K562 (cell line): ENCODE results near the gene TRNAU1AP. TPM values are rescaled to one million over a fixed set of nuclear protein-coding genes. Genes with fewer than 3 reads are reported as not detected.
A peak's percentile ranks its signal among the peaks of the same experiment; 100 is the strongest.

Source experiments
- CHCHD3 ChIP-seq: fragments of 250-450 bp; sonication (Bioruptor Pico); IDR thresholded peaks from 2 replicates; pipeline ENCODE4 v2.1.2; 2022; ENCODE audit warnings: mild to moderate bottlenecking
- FOXA3 ChIP-seq, 2 experiments: fragments of 450-650 bp in 1 of 2; sonication (generic) in 1 of 2; formaldehyde crosslinking; IDR thresholded peaks in 1 of 2; conservative IDR thresholded peaks in 1 of 2; 2 replicates each; pipeline versions ENCODE4 v1.4.0 to v1.8.0; 2020 to 2022; ENCODE audit warnings: mild to moderate bottlenecking in 2 of 2, missing genetic modification reagents in 1 of 2
- FOXK2 ChIP-seq, 2 experiments: fragments of 450-650 bp; IDR thresholded peaks in 1 of 2; conservative IDR thresholded peaks in 1 of 2; 2 replicates each; pipeline ENCODE4 v1.6.1; 2016; ENCODE audit warnings: low read depth in 2 of 2, mild to moderate bottlenecking in 1 of 2
- GTF2A2 ChIP-seq: IDR thresholded peaks from 2 replicates; pipeline ENCODE4 v1.6.1; 2016; ENCODE audit warnings: mild to moderate bottlenecking, missing genetic modification characterization, missing compliant biosample characterization
- GTF2E2 ChIP-seq: fragments of 200-800 bp; sonication (Bioruptor generic); IDR thresholded peaks from 2 replicates; pipeline ENCODE4 v1.6.1; 2016; ENCODE audit warnings: missing genetic modification characterization, missing compliant biosample characterization
- KDM5B ChIP-seq: fragments of 200-600 bp; sonication (generic); IDR thresholded peaks from 2 replicates; pipeline ENCODE4 v1.6.1; 2012; ENCODE audit warnings: low read depth, mild to moderate bottlenecking, moderate library complexity, low read length, control low read depth, inconsistent platforms; ENCODE audit not compliant: insufficient replicate concordance
- MTA1 ChIP-seq: fragments of 450-650 bp; IDR thresholded peaks from 2 replicates; pipeline ENCODE4 v1.6.1; 2017; ENCODE audit warnings: borderline replicate concordance
- NCOR1 ChIP-seq: fragments of 450-650 bp; IDR thresholded peaks from 2 replicates; pipeline ENCODE4 v1.6.1; 2016; ENCODE audit warnings: mild to moderate bottlenecking, moderate library complexity
- TBL1XR1 ChIP-seq, 2 experiments: IDR thresholded peaks; 2 replicates each; pipeline ENCODE4 v1.6.1; 2012; ENCODE audit warnings: improper control_type of control experiment in 2 of 2, low read length in 2 of 2, mild to moderate bottlenecking in 1 of 2
- TEAD1 ChIP-seq, 2 experiments: fragments of 450-650 bp in 1 of 2; sonication (generic) in 1 of 2; formaldehyde crosslinking; IDR thresholded peaks; 2 replicates each; pipeline versions ENCODE4 v1.4.0 to v1.8.0; 2020 to 2022; ENCODE audit warnings: mild to moderate bottlenecking in 2 of 2, missing genetic modification reagents in 1 of 2
- TOE1 ChIP-seq, 2 experiments: fragments of 450-650 bp in 1 of 2; sonication (generic) in 1 of 2; formaldehyde crosslinking in 1 of 2; IDR thresholded peaks; 2 replicates each; pipeline versions ENCODE4 v1.7.1 to v1.8.0; 2016 to 2022; ENCODE audit warnings: borderline replicate concordance in 2 of 2, mild to moderate bottlenecking in 2 of 2, antibody characterized with exemption in 1 of 2, inconsistent platforms in 1 of 2, low read depth in 1 of 2, missing genetic modification reagents in 1 of 2, moderate library complexity in 1 of 2
- TRIM24 ChIP-seq, 2 experiments: fragments of 450-650 bp; IDR thresholded peaks; 2 replicates each; pipeline ENCODE4 v1.6.1; 2016
- XRCC3 ChIP-seq: fragments of 450-650 bp; IDR thresholded peaks from 2 replicates; pipeline ENCODE4 v1.6.1; 2017; ENCODE audit warnings: mild to moderate bottlenecking, moderate library complexity
- ZC3H8 ChIP-seq: fragments of 450-650 bp; IDR thresholded peaks from 2 replicates; pipeline ENCODE4 v1.6.1; 2017
- ZNF134 ChIP-seq: fragments of 250-450 bp; sonication (Bioruptor Pico); conservative IDR thresholded peaks from 2 replicates; pipeline ENCODE4 v1.4.0; 2020
- ZNF174 ChIP-seq: fragments of 250-450 bp; sonication (Bioruptor Pico); IDR thresholded peaks from 2 replicates; pipeline ENCODE4 v1.4.0; 2020; ENCODE audit warnings: mild to moderate bottlenecking
- ZNF583 ChIP-seq: fragments of 250-450 bp; sonication (Bioruptor Pico); IDR thresholded peaks from 2 replicates; pipeline ENCODE4 v1.4.0; 2020
- ZNF586 ChIP-seq: fragments of 450-650 bp; formaldehyde crosslinking; conservative IDR thresholded peaks from 2 replicates; pipeline ENCODE4 v1.4.0; 2020; ENCODE audit warnings: mild to moderate bottlenecking, moderate library complexity
- polyA plus RNA-seq, 8 experiments: library from polyadenylated mRNA; depleted of rRNA in 4 of 8; stranded (reverse) in 5 of 8; unstranded in 3 of 8; fragments of >200 nt; fragmentation: Nextera tagmentation in 2 of 8; fragmentation: Illumina TruSeq in 1 of 8; extraction: Ambion mirVana in 2 of 8; extraction: Trizol in 1 of 8; gene quantifications; 2 replicates each; pipeline versions ENCODE4 v1.2.1 to v1.2.3, GENCODE V29; 2011 to 2014; ENCODE audit warnings: inconsistent platforms in 1 of 8, missing spikeins in 1 of 8
- total RNA-seq, 7 experiments: library from RNA; depleted of rRNA in 6 of 7; stranded (reverse); fragments of >200 nt in 6 of 7; fragmentation: Illumina TruSeq in 2 of 7; extraction: Trizol in 2 of 7; gene quantifications; 2 replicates each; pipeline versions ENCODE4 v1.2.1 to v1.2.3, GENCODE V29; 2011 to 2021; ENCODE audit warnings: low replicate concordance in 1 of 7
- TF ChIP-seq, protein P1 (sequence below): fragments of 450-650 bp; IDR thresholded peaks from 2 replicates; pipeline ENCODE4 v1.6.1; 2016; ENCODE audit warnings: low read depth, mild to moderate bottlenecking, moderate library complexity
- TF ChIP-seq, protein P2 (sequence below): sonication (generic); formaldehyde crosslinking; IDR thresholded peaks from 2 replicates; pipeline ENCODE4 v1.9.0; 2022; ENCODE audit warnings: mild to moderate bottlenecking, missing genetic modification reagents
- TF ChIP-seq, protein P3 (sequence below): fragments of 250-450 bp; sonication (Bioruptor Pico); IDR thresholded peaks from 2 replicates; pipeline ENCODE4 v1.8.0; 2021; ENCODE audit warnings: mild to moderate bottlenecking, moderate library complexity
- TF ChIP-seq, protein P4 (sequence below): fragments of 450-650 bp; IDR thresholded peaks from 2 replicates; pipeline ENCODE4 v1.6.1; 2017; ENCODE audit warnings: antibody characterized with exemption, mild to moderate bottlenecking

The TRNAU1AP gene
- total and polyA plus RNA-seq, 9 of the 15 experiments (the other 6 are each of a cell fraction or from before 2014, with no cell fraction given), result 34.9 to 110 (median 46.3) TPM

DNA sequence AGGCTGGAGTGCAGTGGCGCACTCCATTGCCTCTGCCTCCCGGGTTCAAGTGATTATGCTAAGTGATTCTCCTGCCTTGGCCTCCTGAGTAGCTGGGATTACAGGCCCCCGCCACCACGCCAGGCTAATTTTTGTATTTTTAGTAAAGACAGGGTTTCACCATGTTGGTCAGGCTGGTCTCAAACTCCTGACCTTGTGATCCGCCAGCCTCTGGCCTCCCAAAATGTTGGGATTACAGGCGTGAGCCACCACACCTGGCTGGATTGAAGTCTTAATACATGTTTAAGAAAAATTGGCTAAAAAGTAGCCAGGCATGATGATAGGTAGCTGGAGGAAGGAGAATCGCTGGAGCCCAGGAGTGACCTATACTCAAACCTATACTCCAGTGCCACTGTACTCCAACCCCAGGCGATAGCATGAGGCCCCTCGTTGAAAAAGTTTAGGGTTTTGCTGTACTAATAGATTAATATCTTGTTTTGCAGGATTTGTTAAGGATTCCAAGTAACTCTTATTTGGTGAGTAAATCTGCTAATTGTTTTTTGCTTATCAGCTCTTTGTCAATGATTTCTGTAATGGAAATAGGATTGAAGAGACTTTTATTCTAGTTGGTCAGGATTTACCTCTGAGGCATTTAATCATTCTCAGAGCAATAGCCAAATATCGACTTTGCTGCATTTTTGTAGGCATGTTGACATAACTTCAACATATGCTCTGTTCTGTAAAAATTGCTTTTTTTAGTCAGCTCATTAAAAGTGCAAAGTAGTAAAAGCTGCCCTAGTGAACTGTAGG is 45.0 kb upstream of the TRNAU1AP start (continued):
- TF ChIP-seq ZC3H8, result no peak
- no peak for TF ChIP-seq ZNF174 (CRISPR knock-in tag)
- TF ChIP-seq, protein P1, sequence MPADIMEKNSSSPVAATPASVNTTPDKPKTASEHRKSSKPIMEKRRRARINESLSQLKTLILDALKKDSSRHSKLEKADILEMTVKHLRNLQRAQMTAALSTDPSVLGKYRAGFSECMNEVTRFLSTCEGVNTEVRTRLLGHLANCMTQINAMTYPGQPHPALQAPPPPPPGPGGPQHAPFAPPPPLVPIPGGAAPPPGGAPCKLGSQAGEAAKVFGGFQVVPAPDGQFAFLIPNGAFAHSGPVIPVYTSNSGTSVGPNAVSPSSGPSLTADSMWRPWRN, result no peak
- peak; percentile 28; the same call in 1 of the 2 replicates for TF ChIP-seq NCOR1
- TF ChIP-seq TBL1XR1 (IDR thresholded peaks at IDR 0.05; ENCODE audit: low read length in 2 of 2), result no peak
- 0 out of 2 replicates have a peak, but pooled peaks have one; percentile 37 for TF ChIP-seq XRCC3
- TF ChIP-seq TOE1 (IDR thresholded peaks at IDR 0.05; ENCODE audit: borderline replicate concordance), result no peak
- TF ChIP-seq TOE1 (CRISPR knock-in tag; IDR thresholded peaks at IDR 0.05; ENCODE audit: borderline replicate concordance, low read depth), result no peak
- TF ChIP-seq, protein P2, sequence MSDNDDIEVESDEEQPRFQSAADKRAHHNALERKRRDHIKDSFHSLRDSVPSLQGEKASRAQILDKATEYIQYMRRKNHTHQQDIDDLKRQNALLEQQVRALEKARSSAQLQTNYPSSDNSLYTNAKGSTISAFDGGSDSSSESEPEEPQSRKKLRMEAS (CRISPR knock-in tag), result no peak
- TF ChIP-seq ZNF134, result no peak
- TF ChIP-seq TRIM24 (IDR thresholded peaks at IDR 0.05), result no peak
- TF ChIP-seq KDM5B, result peak; percentile 54
- TF ChIP-seq CHCHD3, result peak; percentile 69; the same call in 1 of the 2 replicates
- TF ChIP-seq, protein P3, sequence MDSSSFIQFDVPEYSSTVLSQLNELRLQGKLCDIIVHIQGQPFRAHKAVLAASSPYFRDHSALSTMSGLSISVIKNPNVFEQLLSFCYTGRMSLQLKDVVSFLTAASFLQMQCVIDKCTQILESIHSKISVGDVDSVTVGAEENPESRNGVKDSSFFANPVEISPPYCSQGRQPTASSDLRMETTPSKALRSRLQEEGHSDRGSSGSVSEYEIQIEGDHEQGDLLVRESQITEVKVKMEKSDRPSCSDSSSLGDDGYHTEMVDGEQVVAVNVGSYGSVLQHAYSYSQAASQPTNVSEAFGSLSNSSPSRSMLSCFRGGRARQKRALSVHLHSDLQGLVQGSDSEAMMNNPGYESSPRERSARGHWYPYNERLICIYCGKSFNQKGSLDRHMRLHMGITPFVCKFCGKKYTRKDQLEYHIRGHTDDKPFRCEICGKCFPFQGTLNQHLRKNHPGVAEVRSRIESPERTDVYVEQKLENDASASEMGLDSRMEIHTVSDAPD (CRISPR knock-in tag), result no peak
- TF ChIP-seq GTF2A2 (tag), result no peak
- 0 out of 2 replicates have a peak, but pooled peaks have one; percentile 12 for TF ChIP-seq ZNF586 (CRISPR knock-in tag)
- TF ChIP-seq, protein P4, sequence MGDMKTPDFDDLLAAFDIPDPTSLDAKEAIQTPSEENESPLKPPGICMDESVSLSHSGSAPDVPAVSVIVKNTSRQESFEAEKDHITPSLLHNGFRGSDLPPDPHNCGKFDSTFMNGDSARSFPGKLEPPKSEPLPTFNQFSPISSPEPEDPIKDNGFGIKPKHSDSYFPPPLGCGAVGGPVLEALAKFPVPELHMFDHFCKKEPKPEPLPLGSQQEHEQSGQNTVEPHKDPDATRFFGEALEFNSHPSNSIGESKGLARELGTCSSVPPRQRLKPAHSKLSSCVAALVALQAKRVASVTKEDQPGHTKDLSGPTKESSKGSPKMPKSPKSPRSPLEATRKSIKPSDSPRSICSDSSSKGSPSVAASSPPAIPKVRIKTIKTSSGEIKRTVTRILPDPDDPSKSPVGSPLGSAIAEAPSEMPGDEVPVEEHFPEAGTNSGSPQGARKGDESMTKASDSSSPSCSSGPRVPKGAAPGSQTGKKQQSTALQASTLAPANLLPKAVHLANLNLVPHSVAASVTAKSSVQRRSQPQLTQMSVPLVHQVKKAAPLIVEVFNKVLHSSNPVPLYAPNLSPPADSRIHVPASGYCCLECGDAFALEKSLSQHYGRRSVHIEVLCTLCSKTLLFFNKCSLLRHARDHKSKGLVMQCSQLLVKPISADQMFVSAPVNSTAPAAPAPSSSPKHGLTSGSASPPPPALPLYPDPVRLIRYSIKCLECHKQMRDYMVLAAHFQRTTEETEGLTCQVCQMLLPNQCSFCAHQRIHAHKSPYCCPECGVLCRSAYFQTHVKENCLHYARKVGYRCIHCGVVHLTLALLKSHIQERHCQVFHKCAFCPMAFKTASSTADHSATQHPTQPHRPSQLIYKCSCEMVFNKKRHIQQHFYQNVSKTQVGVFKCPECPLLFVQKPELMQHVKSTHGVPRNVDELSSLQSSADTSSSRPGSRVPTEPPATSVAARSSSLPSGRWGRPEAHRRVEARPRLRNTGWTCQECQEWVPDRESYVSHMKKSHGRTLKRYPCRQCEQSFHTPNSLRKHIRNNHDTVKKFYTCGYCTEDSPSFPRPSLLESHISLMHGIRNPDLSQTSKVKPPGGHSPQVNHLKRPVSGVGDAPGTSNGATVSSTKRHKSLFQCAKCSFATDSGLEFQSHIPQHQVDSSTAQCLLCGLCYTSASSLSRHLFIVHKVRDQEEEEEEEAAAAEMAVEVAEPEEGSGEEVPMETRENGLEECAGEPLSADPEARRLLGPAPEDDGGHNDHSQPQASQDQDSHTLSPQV, result no peak
- TF ChIP-seq MTA1, result no peak
- no peak for TF ChIP-seq FOXA3 (CRISPR knock-in tag; conservative IDR thresholded peaks at IDR 0.05 in 1 of 2, IDR thresholded peaks at IDR 0.05 in 1 of 2)
- TF ChIP-seq ZNF583 (CRISPR knock-in tag), result no peak
- TF ChIP-seq TEAD1 (CRISPR knock-in tag; IDR thresholded peaks at IDR 0.05), result no peak
- TF ChIP-seq GTF2E2 (tag), result peak; percentile 7; the same call in 1 of the 2 replicates
- TF ChIP-seq FOXK2 (conservative IDR thresholded peaks at IDR 0.05 in 1 of 2, IDR thresholded peaks at IDR 0.05 in 1 of 2; ENCODE audit: low read depth in 2 of 2), result no peak
